GM12875 (cell line): Measurements from ENCODE around the gene NTN3.

ENCODE experiments used
- H3K4me3 ChIP-seq: one replicate; pipeline ENCODE4 v1.5.1; 2011; ENCODE audit warnings: low read depth, low read length, control low read depth
- TF ChIP-seq, protein P1 (sequence below): IDR thresholded peaks from 2 replicates; pipeline ENCODE4 v1.5.1; 2011; ENCODE audit warnings: low read depth, mild to moderate bottlenecking, control low read depth, inconsistent platforms, low read length, moderate library complexity, borderline replicate concordance; ENCODE audit not compliant: insufficient read depth

Gene NTN3

DNA sequence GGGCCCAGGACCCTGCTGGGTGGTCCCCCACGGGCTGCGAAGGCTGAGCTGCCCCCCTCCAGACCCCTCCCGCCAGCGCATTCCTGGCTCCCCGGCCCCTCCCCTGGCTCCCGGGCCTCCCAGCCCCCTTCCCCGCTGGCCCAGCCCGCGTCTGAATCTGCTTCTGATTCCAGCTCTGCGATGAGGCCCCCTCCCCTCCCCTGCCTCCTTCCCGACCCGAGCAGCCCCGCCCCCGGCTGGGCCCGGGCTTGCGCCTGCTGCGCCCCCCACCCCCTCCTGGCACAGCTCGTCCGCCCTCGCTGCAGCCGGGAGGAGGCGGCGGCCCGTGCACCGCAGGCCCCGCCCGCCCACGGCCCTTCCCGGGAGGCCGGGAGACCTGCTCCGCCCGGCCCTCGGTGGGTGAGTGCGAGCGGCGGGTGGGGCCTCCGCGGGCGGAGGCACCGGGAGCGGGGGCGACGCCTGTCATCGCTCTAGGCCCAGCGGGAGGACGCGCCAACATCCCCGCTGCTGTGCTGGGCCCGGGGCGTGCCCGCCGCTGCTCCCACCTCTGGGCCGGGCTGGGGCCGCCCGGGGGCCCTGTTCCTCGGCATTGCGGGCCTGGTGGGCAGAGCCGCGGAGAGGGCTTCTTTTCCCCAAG lies at the start of gene NTN3:
NTN3 (plus strand) TSS at position 282 of the 637 bp plus-strand sequence. CDS start 405 bp downstream, outside the sequence.
- TF ChIP-seq, protein P1, sequence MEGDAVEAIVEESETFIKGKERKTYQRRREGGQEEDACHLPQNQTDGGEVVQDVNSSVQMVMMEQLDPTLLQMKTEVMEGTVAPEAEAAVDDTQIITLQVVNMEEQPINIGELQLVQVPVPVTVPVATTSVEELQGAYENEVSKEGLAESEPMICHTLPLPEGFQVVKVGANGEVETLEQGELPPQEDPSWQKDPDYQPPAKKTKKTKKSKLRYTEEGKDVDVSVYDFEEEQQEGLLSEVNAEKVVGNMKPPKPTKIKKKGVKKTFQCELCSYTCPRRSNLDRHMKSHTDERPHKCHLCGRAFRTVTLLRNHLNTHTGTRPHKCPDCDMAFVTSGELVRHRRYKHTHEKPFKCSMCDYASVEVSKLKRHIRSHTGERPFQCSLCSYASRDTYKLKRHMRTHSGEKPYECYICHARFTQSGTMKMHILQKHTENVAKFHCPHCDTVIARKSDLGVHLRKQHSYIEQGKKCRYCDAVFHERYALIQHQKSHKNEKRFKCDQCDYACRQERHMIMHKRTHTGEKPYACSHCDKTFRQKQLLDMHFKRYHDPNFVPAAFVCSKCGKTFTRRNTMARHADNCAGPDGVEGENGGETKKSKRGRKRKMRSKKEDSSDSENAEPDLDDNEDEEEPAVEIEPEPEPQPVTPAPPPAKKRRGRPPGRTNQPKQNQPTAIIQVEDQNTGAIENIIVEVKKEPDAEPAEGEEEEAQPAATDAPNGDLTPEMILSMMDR: no peak
- no peak within 1 kb of the TSS for H3K4me3 ChIP-seq

DNA sequence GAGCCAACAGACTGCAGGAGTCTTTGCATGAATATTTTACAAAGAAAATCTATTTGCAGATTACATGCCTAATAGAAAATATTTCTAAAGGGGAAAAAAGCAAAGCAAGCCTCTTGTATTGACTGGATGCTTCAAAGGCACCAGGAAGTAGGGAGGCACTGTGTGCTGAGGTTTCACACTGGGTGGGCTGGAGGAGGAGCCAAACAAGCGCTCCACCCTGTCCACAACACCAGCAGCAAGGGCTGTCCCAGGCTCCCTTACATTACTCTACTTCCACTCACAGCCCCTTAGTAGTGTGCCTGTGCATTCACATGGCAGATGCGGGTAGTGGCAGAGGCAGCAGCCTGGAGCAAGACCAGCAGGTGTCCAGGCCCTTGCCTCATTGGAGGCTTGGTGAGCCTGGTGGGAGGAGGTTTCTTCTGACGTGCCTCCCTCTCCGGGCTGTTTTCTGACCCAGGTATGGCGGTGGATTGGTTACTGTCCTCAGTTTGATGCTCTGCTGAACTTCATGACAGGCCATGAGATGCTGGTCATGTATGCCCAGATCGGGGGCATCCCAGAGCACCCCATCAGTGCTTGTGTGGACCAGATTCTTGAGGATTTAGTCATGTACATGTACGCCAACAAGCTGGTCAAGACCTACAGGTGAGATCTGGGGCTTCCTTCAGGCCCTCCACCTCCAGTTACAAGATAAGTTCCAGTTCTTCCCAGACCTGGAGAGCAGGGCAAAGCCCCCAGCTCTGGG lies 48.8 kb upstream of the NTN3 start:
- TF ChIP-seq, protein P1: no peak
- no peak overlapping the region for H3K4me3 ChIP-seq

DNA sequence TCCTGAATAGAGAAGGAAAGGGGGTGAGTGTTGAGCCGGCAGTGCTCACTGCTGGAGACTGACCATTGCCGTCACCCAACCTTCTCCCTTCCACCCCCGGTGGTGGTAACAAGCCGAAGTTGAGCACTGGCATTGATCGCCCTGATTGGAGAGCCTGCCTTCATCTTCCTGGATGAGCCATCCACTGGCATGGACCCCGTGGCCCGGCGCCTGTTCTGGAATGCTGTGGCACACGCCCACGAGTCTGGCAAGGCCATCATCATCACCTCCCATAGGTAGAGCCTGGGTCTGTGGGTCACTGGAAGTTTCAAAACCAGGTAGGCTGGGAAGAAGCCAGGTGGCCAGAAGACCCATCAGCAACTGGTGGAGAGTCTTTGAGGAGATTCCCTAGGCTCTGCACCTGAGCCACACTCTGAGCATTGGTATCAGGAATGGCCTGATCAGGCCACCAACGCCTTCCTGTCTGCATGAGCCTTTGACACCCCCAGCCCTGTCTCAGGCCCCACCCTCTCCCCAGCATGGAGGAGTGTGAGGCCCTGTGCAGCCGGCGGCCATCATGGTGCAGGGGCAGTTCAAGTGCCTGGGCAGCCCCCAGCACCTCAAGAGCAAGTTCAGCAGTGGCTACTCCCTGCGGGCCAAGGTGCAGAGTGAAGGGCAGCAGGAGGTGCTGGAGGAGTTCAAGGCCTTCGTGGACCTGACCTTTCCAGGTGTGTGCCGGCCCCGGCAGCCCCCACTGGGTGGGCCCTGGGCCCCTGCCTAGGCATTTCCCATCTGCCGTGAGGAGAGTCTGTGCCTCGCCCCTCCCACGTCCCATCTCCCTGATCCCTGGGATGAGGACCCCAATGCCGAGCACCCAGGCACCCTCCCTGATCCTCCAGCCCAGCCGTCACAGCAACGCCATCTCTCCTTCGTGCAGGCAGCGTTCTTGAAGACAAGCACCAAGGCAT lies 46.8 kb upstream of the NTN3 start:
- H3K4me3 ChIP-seq: no peak overlapping the region

GRCh38 chr16:2425008-2425518 lies 46.0 kb upstream of the NTN3 start:
- TF ChIP-seq, protein P1: no peak
- no peak overlapping the region for H3K4me3 ChIP-seq

More for the DNA sequence above, 46.8 kb upstream of the NTN3 start:
- TF ChIP-seq, protein P1: no peak

- TF ChIP-seq, protein P1: no peak
- H3K4me3 ChIP-seq: no peak overlapping the region
Measured at GRCh38 chr16:2425825-2426430, 45.2 kb upstream of the NTN3 start.

DNA sequence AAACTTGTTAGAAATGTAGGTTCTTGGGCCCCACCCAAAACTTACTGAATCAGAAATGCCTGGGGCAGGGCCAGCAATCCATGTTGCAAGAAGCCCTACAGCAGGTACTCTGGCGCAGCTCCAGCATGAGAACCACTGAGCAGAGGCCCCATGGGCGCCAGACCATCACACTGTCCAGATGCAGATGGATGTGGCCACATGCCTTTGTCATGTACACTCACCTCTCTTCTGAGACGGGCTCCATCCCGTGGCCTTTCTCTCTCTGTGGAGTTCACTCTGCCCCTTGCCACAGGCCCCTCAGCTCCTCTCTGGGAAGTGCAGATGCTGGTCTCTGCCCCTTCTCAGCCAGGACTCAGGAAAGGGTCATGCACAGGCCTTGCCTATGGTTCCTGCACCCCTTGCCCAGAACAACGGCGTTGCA lies 44.1 kb upstream of the NTN3 start:
- TF ChIP-seq, protein P1: no peak
- no peak overlapping the region for H3K4me3 ChIP-seq
